Measurements from ENCODE around the gene IMMP2L.

- TF ChIP-seq CTCF (IDR thresholded peaks at IDR 0.05) = no peak
- no peak for TF ChIP-seq USF1 (CRISPR knock-in tag; IDR thresholded peaks at IDR 0.05)
- TF ChIP-seq ATF1 (CRISPR knock-in tag; IDR thresholded peaks at IDR 0.05) = no peak
- TF ChIP-seq HMGXB4 (CRISPR knock-in tag; IDR thresholded peaks at IDR 0.05) = no peak
These were observed 620.9 kb downstream of the IMMP2L start for GRCh38 chr7:110941385-110941784.

Measured in WTC11 (cell line).